LNCAP (cell line): Measurements from ENCODE around the gene PAOX.
A peak's percentile ranks its signal among the peaks of the same experiment; 100 is the strongest.
"Not testable (repeated sequence)": the region's sequence is repeated elsewhere in the genome, so short reads cannot be mapped to it uniquely, and the experiment has no call there.

Experiments used
- TF ChIP-seq, protein P1 (sequence below): fragments of 450-650 bp; IDR thresholded peaks from 2 replicates; pipeline ENCODE4 v1.5.1; 2017; ENCODE audit warnings: mild to moderate bottlenecking

The PAOX gene

GRCh38 chr10:133420028-133420427, 41.0 kb downstream of the PAOX start:
- TF ChIP-seq, protein P1, sequence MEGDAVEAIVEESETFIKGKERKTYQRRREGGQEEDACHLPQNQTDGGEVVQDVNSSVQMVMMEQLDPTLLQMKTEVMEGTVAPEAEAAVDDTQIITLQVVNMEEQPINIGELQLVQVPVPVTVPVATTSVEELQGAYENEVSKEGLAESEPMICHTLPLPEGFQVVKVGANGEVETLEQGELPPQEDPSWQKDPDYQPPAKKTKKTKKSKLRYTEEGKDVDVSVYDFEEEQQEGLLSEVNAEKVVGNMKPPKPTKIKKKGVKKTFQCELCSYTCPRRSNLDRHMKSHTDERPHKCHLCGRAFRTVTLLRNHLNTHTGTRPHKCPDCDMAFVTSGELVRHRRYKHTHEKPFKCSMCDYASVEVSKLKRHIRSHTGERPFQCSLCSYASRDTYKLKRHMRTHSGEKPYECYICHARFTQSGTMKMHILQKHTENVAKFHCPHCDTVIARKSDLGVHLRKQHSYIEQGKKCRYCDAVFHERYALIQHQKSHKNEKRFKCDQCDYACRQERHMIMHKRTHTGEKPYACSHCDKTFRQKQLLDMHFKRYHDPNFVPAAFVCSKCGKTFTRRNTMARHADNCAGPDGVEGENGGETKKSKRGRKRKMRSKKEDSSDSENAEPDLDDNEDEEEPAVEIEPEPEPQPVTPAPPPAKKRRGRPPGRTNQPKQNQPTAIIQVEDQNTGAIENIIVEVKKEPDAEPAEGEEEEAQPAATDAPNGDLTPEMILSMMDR: no peak

GRCh38 chr10:133420579-133420978, 41.5 kb downstream of the PAOX start:
- TF ChIP-seq, protein P1: no peak

GRCh38 chr10:133421336-133422222, 42.5 kb downstream of the PAOX start:
- TF ChIP-seq, protein P1: no peak

- TF ChIP-seq, protein P1: no peak
These were observed 43.3 kb downstream of the PAOX start for GRCh38 chr10:133422223-133422806.

GRCh38 chr10:133422807-133423771, 44.0 kb downstream of the PAOX start:
- TF ChIP-seq, protein P1: no peak

DNA sequence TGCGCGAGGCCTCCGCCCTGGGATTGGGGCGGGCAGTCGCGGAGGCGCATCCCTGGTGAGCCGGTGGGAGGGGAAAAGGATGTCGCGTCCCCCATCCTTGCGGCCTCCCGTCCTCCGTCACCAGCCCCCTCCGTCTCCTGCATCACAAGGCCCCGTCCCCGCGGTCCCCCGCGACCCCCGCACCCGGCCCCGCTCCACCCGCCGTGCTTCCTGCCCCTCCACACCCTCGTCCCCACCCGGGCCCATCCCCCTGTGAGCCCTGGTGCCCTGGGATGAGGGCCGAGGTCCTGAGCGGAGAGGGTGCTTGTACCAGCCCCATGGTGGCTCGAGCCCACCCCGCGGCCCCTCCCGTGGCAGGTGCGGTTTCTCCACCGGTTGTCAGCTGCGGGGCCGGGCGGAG, 45.5 kb downstream of the PAOX start, which contains the start of gene SPRN:
SPRN (minus strand) TSS at position 25 of the 400 bp plus-strand sequence. CDS start 944 bp downstream, outside the sequence.
- TF ChIP-seq, protein P1: not testable (repeated sequence)

GRCh38 chr10:133438711-133439273, 59.7 kb downstream of the PAOX start:
- TF ChIP-seq, protein P1: peak; percentile 48
